ENCODE measurements around the gene LRRC40.

The LRRC40 gene

DNA sequence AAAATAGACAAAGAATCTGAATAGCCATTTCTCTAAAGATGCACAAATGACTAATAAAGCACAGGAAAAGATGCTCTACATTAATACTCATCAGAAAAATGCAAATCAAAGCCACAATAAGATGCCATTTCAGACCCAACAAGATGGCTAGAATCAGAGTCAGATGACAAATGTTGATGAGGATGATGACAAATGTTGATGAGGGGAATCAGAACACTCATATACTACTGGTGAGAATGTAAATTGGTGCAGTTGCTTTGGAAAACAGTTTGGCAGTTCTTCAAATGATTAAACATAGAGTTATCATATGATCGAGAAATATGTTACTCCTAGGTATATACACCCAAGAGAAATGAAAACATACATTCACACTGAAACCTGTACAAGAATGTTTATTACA lies 33.9 kb downstream of the LRRC40 start:
- TF ChIP-seq ZFX (IDR thresholded peaks at IDR 0.05): no peak
- TF ChIP-seq, protein P1, sequence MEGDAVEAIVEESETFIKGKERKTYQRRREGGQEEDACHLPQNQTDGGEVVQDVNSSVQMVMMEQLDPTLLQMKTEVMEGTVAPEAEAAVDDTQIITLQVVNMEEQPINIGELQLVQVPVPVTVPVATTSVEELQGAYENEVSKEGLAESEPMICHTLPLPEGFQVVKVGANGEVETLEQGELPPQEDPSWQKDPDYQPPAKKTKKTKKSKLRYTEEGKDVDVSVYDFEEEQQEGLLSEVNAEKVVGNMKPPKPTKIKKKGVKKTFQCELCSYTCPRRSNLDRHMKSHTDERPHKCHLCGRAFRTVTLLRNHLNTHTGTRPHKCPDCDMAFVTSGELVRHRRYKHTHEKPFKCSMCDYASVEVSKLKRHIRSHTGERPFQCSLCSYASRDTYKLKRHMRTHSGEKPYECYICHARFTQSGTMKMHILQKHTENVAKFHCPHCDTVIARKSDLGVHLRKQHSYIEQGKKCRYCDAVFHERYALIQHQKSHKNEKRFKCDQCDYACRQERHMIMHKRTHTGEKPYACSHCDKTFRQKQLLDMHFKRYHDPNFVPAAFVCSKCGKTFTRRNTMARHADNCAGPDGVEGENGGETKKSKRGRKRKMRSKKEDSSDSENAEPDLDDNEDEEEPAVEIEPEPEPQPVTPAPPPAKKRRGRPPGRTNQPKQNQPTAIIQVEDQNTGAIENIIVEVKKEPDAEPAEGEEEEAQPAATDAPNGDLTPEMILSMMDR (conservative IDR thresholded peaks at IDR 0.05): no peak
- H3K27ac ChIP-seq: no peak overlapping the region

DNA sequence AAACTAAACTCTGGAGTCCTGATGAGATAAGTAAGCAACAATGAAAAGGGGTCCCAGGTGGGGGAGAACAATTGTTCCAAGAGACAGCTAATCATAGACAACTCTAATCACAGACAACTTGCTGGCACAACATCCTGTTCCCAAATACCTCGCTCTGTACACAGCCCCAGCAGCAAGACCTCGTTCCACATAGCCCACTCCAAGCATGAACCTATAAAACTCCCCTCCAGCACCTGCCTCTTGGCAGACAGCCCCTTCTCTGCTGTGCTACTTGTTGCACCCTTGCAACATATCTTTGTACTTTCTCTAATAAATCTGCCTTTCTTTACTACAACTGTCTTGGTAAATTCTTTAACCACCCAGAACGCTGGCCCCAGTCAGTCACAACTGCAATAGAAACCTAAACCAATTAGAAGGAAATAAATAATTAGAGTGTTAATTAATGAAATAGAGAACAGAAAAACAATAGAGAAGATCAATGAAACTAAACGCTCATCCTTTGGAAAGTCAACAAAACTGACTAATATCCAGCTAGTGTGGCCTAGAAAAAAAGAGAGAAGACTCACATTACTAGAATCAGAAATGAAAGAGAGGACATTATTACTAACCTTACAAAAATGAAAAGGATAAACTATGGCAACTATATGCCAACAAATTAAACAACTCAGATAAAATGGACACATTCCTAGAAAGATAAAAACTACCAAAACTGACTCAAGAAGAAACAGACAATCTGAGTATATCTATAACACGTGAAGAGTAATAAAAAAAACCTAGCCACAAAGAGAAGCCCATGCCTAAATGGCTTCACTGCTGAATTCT lies 36.1 kb downstream of the LRRC40 start:
- no peak overlapping the region for H3K27ac ChIP-seq
- TF ChIP-seq, protein P1 (conservative IDR thresholded peaks at IDR 0.05): no peak
- TF ChIP-seq ZFX (IDR thresholded peaks at IDR 0.05): no peak

DNA sequence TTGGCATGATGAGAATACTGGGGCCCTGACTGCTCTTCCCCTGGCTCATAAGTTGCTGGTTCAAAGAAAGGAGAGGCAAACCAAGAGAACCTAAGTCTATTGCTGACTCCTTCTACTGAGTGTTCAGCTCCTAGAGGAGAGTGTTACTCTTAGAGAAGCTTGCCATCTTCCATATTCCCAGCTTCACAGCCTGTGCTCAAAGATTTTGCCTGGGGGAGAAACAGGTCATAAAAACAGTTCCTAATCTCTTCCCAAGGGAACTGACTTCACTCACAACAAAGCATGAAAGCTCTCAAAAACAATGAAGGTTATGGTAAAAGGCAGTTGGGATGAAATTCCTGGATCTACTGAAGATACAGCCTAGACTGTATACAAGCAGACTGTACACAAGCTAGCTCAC lies 37.1 kb downstream of the LRRC40 start:
- H3K27ac ChIP-seq: no peak overlapping the region
- no peak for TF ChIP-seq ZFX (IDR thresholded peaks at IDR 0.05)
- TF ChIP-seq, protein P1 (conservative IDR thresholded peaks at IDR 0.05): no peak

DNA sequence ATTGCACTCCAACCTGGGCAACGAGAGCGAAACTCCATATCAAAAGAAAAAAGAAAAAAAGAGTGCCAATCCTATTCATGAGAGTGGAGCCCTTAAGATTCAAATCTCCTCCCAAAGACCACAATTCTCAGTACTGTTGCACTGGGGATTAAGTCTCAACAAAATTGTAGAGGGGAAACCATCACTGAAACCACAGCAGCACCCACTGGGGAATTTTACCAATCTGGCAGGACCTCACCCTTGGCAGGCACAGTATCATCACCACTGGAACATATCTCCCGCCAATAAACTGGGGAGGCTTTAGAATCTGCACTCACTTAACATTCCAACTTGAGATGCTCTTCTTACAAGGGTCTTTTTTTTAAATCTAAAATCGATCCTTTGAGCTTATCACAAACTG lies 41.0 kb downstream of the LRRC40 start:
- TF ChIP-seq ZFX (IDR thresholded peaks at IDR 0.05): no peak
- TF ChIP-seq, protein P1 (conservative IDR thresholded peaks at IDR 0.05): no peak
- H3K27ac ChIP-seq: no peak overlapping the region

DNA sequence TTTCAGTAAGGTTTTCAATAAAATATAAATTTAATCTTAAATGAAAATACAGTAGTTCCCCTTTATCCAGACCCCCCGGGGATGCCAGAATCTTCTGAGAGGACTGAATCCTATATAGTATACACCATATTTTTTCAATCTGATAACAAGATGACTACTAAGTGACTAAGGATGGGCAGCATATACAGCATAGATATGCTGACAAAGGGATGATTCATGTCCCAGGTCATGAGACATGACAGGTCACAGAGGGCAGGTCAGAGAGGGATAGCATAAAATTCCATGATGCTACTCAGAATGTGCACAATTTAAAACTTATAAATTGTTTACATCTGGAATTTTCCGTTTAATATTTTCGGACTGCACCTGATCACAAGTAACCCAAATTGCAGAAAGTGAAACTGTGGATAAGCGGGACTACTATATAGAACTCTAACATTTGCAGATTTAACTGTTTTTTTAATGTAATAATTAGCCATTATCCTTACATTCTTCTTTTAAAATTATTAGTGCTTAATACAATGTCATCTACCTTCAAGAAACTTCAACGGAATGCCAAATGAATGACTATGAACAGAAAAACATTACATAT lies 48.8 kb downstream of the LRRC40 start:
- H3K27ac ChIP-seq: no peak overlapping the region
- no peak for TF ChIP-seq ZFX (IDR thresholded peaks at IDR 0.05)
- TF ChIP-seq, protein P1 (conservative IDR thresholded peaks at IDR 0.05): no peak

DNA sequence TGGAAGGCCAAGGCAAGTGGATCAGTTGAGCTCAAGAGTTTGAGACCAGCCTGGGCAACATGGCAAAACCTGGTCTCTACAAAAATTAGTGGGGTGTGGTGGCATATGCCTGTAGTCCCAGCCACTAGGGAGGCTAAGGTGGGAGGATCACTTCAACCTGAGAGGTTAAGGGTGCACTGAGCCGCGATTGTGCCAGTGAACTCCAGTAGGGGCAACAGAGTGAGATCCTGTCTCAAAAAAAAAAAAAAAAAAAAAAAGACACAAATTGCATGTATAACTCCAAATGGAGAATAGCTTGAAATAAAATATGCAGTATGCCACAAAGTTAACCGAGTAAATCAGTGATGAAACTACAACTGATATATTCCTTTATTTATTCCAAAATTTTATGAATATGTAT lies 51.6 kb downstream of the LRRC40 start:
- no peak overlapping the region for H3K27ac ChIP-seq
- TF ChIP-seq, protein P1 (conservative IDR thresholded peaks at IDR 0.05): no peak
- no peak for TF ChIP-seq ZFX (IDR thresholded peaks at IDR 0.05)

DNA sequence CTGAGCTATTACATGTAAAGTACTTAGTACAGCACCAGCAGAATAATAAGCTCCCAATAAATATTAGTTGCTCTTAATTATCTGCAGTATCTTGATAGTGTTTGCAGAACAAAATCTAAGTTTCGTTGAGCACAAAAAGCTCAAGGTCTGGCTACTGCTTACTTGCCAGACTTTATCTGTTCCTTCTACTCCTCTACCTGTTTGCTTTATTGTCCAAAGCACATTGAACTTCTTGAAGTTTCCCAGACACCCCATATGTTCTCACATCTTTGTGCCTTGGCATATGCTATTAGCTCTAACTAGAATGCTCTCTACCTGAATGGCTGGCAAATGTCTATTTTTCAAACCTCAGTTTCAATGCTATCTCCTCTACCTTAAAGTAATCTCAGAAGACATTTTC lies 54.9 kb downstream of the LRRC40 start:
- TF ChIP-seq, protein P1 (conservative IDR thresholded peaks at IDR 0.05): no peak
- TF ChIP-seq ZFX (IDR thresholded peaks at IDR 0.05): no peak
- no peak overlapping the region for H3K27ac ChIP-seq
